HepG2 (cell line): ENCODE data around the gene GNB3. TPM values are rescaled to one million over a fixed set of nuclear protein-coding genes. Genes with fewer than 3 reads are reported as not detected.

Experiments used
- ARID5B ChIP-seq: IDR thresholded peaks from 2 replicates; pipeline ENCODE4 v1.4.0; 2020; ENCODE audit warnings: mild to moderate bottlenecking, missing genetic modification reagents
- ESRRA ChIP-seq: sonication (generic); formaldehyde crosslinking; IDR thresholded peaks from 2 replicates; pipeline ENCODE4 v1.5.1; 2020; ENCODE audit warnings: mild to moderate bottlenecking, low read depth, missing genetic modification reagents
- GTF2F1 ChIP-seq: fragments of 150-350 bp; IDR thresholded peaks from 2 replicates; pipeline ENCODE4 v1.6.1; 2014; ENCODE audit warnings: low read length
- HBP1 ChIP-seq: IDR thresholded peaks from 2 replicates; pipeline ENCODE4 v1.6.1; 2016; ENCODE audit warnings: low read depth, control low read depth
- KLF9 ChIP-seq: IDR thresholded peaks from 2 replicates; pipeline ENCODE4 v1.6.1; 2016; ENCODE audit warnings: low read depth
- MNT ChIP-seq: fragments of 450-650 bp; IDR thresholded peaks from 2 replicates; pipeline ENCODE4 v1.6.1; 2016
- PAXIP1 ChIP-seq: sonication (generic); formaldehyde crosslinking; conservative IDR thresholded peaks from 2 replicates; pipeline ENCODE4 v1.4.0; 2020; ENCODE audit warnings: mild to moderate bottlenecking, missing genetic modification reagents, moderate library complexity
- PCBP1 ChIP-seq: fragments of 200-400 bp; formaldehyde crosslinking; IDR thresholded peaks from 2 replicates; pipeline ENCODE4 v1.6.1; 2017; ENCODE audit warnings: mild to moderate bottlenecking, low read depth, low read length, borderline replicate concordance
- PTBP1 ChIP-seq: fragments of 200-400 bp; formaldehyde crosslinking; IDR thresholded peaks from 2 replicates; pipeline ENCODE4 v1.6.1; 2018; ENCODE audit warnings: low read length, low read depth; ENCODE audit not compliant: poor library complexity, severe bottlenecking
- SAP130 ChIP-seq: IDR thresholded peaks from 2 replicates; pipeline ENCODE4 v1.6.1; 2016; ENCODE audit warnings: low read depth
- SPEN ChIP-seq: sonication (generic); formaldehyde crosslinking; IDR thresholded peaks from 2 replicates; pipeline ENCODE4 v1.5.1; 2020; ENCODE audit warnings: low read depth, mild to moderate bottlenecking, missing genetic modification reagents
- TAF1 ChIP-seq: sonication (generic); formaldehyde crosslinking; IDR thresholded peaks from 2 replicates; pipeline ENCODE4 v1.4.0; 2020; ENCODE audit warnings: missing genetic modification reagents
- THYN1 ChIP-seq: sonication (generic); formaldehyde crosslinking; IDR thresholded peaks from 2 replicates; pipeline ENCODE4 v1.8.1; 2023; ENCODE audit warnings: low read depth, mild to moderate bottlenecking, moderate library complexity, missing genetic modification reagents, borderline replicate concordance
- polyA plus RNA-seq, 8 experiments: library from polyadenylated mRNA; depleted of rRNA in 3 of 8; stranded (reverse) in 7 of 8; unstranded in 1 of 8; fragments of >200 nt; fragmentation: Illumina TruSeq in 4 of 8; extraction: Trizol in 4 of 8; gene quantifications; 2 replicates each; pipeline versions ENCODE4 v1.2.1 to v1.2.3, GENCODE V29; 2011 to 2016; ENCODE audit warnings: low read depth in 4 of 8, missing spikeins in 1 of 8, mixed read lengths in 1 of 8; ENCODE audit not compliant: insufficient read depth in 1 of 8
- total RNA-seq, 5 experiments: library from RNA; depleted of rRNA; stranded (reverse); fragments of >200 nt; fragmentation: Illumina TruSeq; extraction: Trizol; gene quantifications; 2 replicates each; pipeline ENCODE4 v1.2.3, GENCODE V29; 2016; ENCODE audit warnings: low read depth in 1 of 5

The GNB3 gene
- total and polyA plus RNA-seq, 2 of the 13 experiments (the other 11 are each of a cell fraction or from before 2014, with no cell fraction given) = 1.3 to 3.6 TPM

GRCh38 chr12:6873094-6874014 is 32.6 kb downstream of the GNB3 start, which contains the start of gene SPSB2 (continued):
- peak; percentile 59; the same call in 1 of the 2 replicates for TF ChIP-seq ARID5B (CRISPR knock-in tag)
- peak; percentile 82 for TF ChIP-seq SAP130 (CRISPR knock-in tag)
- TF ChIP-seq PTBP1 = peak; percentile 78
- no peak for TF ChIP-seq THYN1 (CRISPR knock-in tag)
- TF ChIP-seq HBP1 (CRISPR knock-in tag) = peak; percentile 53; the same call in 1 of the 2 replicates
- 0 out of 2 replicates have a peak, but pooled peaks have one; percentile 54 for TF ChIP-seq KLF9
- TF ChIP-seq MNT = no peak
- peak; percentile 65 for TF ChIP-seq PAXIP1 (CRISPR knock-in tag)
- TF ChIP-seq ESRRA (CRISPR knock-in tag) = no peak
- TF ChIP-seq SPEN (CRISPR knock-in tag) = peak; percentile 46
- peak; percentile 65; the same call in 1 of the 2 replicates for TF ChIP-seq PCBP1
- TF ChIP-seq GTF2F1 = no peak
- TF ChIP-seq TAF1 (CRISPR knock-in tag) = peak; percentile 77; the same call in 1 of the 2 replicates
